Stimulated activated CD4-positive, alpha-beta T cell treated with anti-CD3 and anti-CD28 coated beads, Interleukin-15, amount 100 ng/mL, for 1 hour (primary cell): ENCODE measurements around the gene TUFT1.
"Not testable (repeated sequence)": the region's sequence is repeated elsewhere in the genome, so short reads cannot be mapped to it uniquely, and the experiment has no call there.

ENCODE experiments used
- DNase-seq, 2 donors: peaks; one replicate each; pipeline ENCODE4 v3.0.0-alpha.2; 2020; ENCODE audit warnings: low read depth in 1 of 2, low spot score in 1 of 2

Gene TUFT1

GRCh38 chr1:151512326-151512725 is 27.8 kb upstream of the TUFT1 start:
- no peak for DNase-seq

- DNase-seq: no peak
These were observed 27.1 kb upstream of the TUFT1 start for GRCh38 chr1:151512801-151513625.

- no peak for DNase-seq
These were observed 26.4 kb upstream of the TUFT1 start for GRCh38 chr1:151513626-151514121.

GRCh38 chr1:151514366-151514765 is 25.7 kb upstream of the TUFT1 start:
- DNase-seq: no peak

GRCh38 chr1:151515265-151515664 is 24.8 kb upstream of the TUFT1 start:
- DNase-seq: no peak

GRCh38 chr1:151516031-151516511 is 24.0 kb upstream of the TUFT1 start:
- DNase-seq: no peak

- no peak for DNase-seq
These were observed 21.7 kb upstream of the TUFT1 start for GRCh38 chr1:151518431-151518830.

- DNase-seq: no peak
These were observed 21.2 kb upstream of the TUFT1 start for GRCh38 chr1:151518936-151519335.

- DNase-seq: no peak
These were observed 20.4 kb upstream of the TUFT1 start for GRCh38 chr1:151519667-151520066.

- no peak for DNase-seq
These were observed 19.8 kb upstream of the TUFT1 start for GRCh38 chr1:151520359-151520758.

- not testable (repeated sequence) for DNase-seq
These were observed 17.7 kb upstream of the TUFT1 start for GRCh38 chr1:151522427-151522826.

GRCh38 chr1:151523326-151523725 is 16.8 kb upstream of the TUFT1 start:
- no peak for DNase-seq

GRCh38 chr1:151524736-151525135 is 15.4 kb upstream of the TUFT1 start:
- DNase-seq: no peak

- no peak for DNase-seq
These were observed 13.2 kb upstream of the TUFT1 start for GRCh38 chr1:151526735-151527525.

GRCh38 chr1:151529211-151529702 is 10.9 kb upstream of the TUFT1 start:
- no peak for DNase-seq

- no peak for DNase-seq
These were observed 10.3 kb upstream of the TUFT1 start for GRCh38 chr1:151529781-151530180.

- DNase-seq: no peak
These were observed 9.6 kb upstream of the TUFT1 start for GRCh38 chr1:151530461-151530860.

- DNase-seq: no peak
These were observed 6.2 kb upstream of the TUFT1 start for GRCh38 chr1:151533870-151534269.

- peak; percentile 56 to 62 for DNase-seq
These were observed 5.3 kb upstream of the TUFT1 start for GRCh38 chr1:151534662-151535278.

GRCh38 chr1:151535326-151536271 is 4.5 kb upstream of the TUFT1 start:
- no peak for DNase-seq
